Keratinocyte (primary cell): ENCODE data around the gene NTSR2. TPM values are rescaled to one million over a fixed set of nuclear protein-coding genes. Genes with fewer than 3 reads are reported as not detected.

Experiments
- DNase-seq: peaks from one replicate; pipeline ENCODE4 v3.0.0-alpha.2; 2011; ENCODE audit warnings: low read depth, missing footprints, low spot score
- FAIRE-seq: peaks from 2 replicates; lab custom pipeline; 2011; peaks lifted over from hg19 to GRCh38; lab: Jason Lieb, UNC
- H2AFZ ChIP-seq: 2 replicates; pipeline ENCODE4 v1.6.0; 2012; ENCODE audit warnings: low read length, control low read depth, inconsistent platforms; ENCODE audit not compliant: control insufficient read depth
- H3K27ac ChIP-seq: 2 replicates; pipeline ENCODE4 v1.5.1; 2011; ENCODE audit warnings: low read length; ENCODE audit not compliant: control insufficient read depth, insufficient read depth
- H3K27me3 ChIP-seq: 3 replicates; pipeline ENCODE4 v1.6.0; 2011; ENCODE audit warnings: low read length; ENCODE audit not compliant: control insufficient read depth, insufficient read depth; ENCODE audit errors: extremely low read depth
- H3K36me3 ChIP-seq, 2 experiments: 2 replicates in 1 of 2; 3 replicates in 1 of 2; pipeline ENCODE4 v1.5.1; 2011; ENCODE audit warnings: low read length in 2 of 2, mild to moderate bottlenecking in 1 of 2; ENCODE audit not compliant: control insufficient read depth in 2 of 2, insufficient read depth in 2 of 2; ENCODE audit errors: extremely low read depth in 1 of 2
- H3K4me1 ChIP-seq: 3 replicates; pipeline ENCODE4 v1.5.1; 2011; ENCODE audit warnings: low read length; ENCODE audit not compliant: control insufficient read depth, insufficient read depth; ENCODE audit errors: extremely low read depth
- H3K4me2 ChIP-seq: 3 replicates; pipeline ENCODE4 v1.6.0; 2011; ENCODE audit warnings: low read depth, low read length; ENCODE audit not compliant: control insufficient read depth, insufficient read depth; ENCODE audit errors: extremely low read depth
- H3K4me3 ChIP-seq, 3 experiments: fragments of 200-600 bp in 1 of 3; sonication (generic) in 1 of 3; 2 replicates in 2 of 3; 3 replicates in 1 of 3; pipeline ENCODE4 v1.5.1; 2011 to 2016; ENCODE audit warnings: low read length in 3 of 3, mild to moderate bottlenecking in 3 of 3, control low read depth in 2 of 3, inconsistent platforms in 1 of 3, low read depth in 1 of 3, mixed read lengths in 1 of 3, mixed run types in 1 of 3, moderate library complexity in 1 of 3; ENCODE audit not compliant: control insufficient read depth in 2 of 3, insufficient read depth in 2 of 3; ENCODE audit errors: extremely low read depth in 1 of 3
- H3K79me2 ChIP-seq: 2 replicates; pipeline ENCODE4 v1.6.0; 2012; ENCODE audit warnings: low read length; ENCODE audit not compliant: control insufficient read depth, insufficient read depth
- H3K9ac ChIP-seq: 3 replicates; pipeline ENCODE4 v1.6.0; 2011; ENCODE audit warnings: low read length; ENCODE audit not compliant: control insufficient read depth, insufficient read depth; ENCODE audit errors: extremely low read depth
- H3K9me1 ChIP-seq: 3 replicates; pipeline ENCODE4 v1.6.0; 2011; ENCODE audit warnings: low read length; ENCODE audit not compliant: control insufficient read depth, insufficient read depth; ENCODE audit errors: extremely low read depth
- H3K9me3 ChIP-seq: 2 replicates; pipeline ENCODE4 v1.5.1; 2012; ENCODE audit warnings: low read depth, low read length; ENCODE audit not compliant: control insufficient read depth
- H4K20me1 ChIP-seq: 3 replicates; pipeline ENCODE4 v1.6.0; 2011; ENCODE audit warnings: low read length; ENCODE audit not compliant: control insufficient read depth, insufficient read depth; ENCODE audit errors: extremely low read depth
- EZH2 ChIP-seq: IDR thresholded peaks from one replicate; pipeline ENCODE4 v1.6.1; 2012; ENCODE audit warnings: inconsistent platforms, mild to moderate bottlenecking, low read length, moderate library complexity
- dilution Hi-C: fragments of 300-500 bp; cut with MboI; formaldehyde crosslinking; loops from one replicate; pipeline ENCODE4 v1.7.0; 2020; ENCODE audit warnings: low sequenced_read_pairs; ENCODE audit not compliant: extremely low pct_ligation_motif_present
- polyA plus RNA-seq, 5 experiments: library from polyadenylated mRNA; depleted of rRNA in 3 of 5; stranded (reverse) in 3 of 5; stranded (forward) in 1 of 5; unstranded in 1 of 5; fragments of >200 nt; gene quantifications; 1 replicate in 1 of 5; 2 replicates in 3 of 5; 3 replicates in 1 of 5; pipeline versions ENCODE4 v1.2.1 to v1.2.3, GENCODE V29; 2011 to 2012; ENCODE audit warnings: missing spikeins in 2 of 5, low read depth in 1 of 5, low replicate concordance in 1 of 5
- TF ChIP-seq, protein P1 (sequence below), 3 experiments: IDR thresholded peaks in 1 of 3; conservative IDR thresholded peaks in 1 of 3; optimal IDR thresholded peaks in 1 of 3; 2 replicates in 2 of 3; 3 replicates in 1 of 3; pipeline versions ENCODE3 to v1.5.1; 2011; ENCODE audit warnings: low read length in 3 of 3, mild to moderate bottlenecking in 3 of 3, moderate library complexity in 2 of 3, control low read depth in 1 of 3, inconsistent platforms in 1 of 3; ENCODE audit not compliant: insufficient read depth in 2 of 3; ENCODE audit errors: extremely low read depth in 1 of 3

NTSR2 gene
- polyA plus RNA-seq, 1 donor (not counting 4 experiments of a cell fraction or from before 2014, with no cell fraction given), result not detected

DNA sequence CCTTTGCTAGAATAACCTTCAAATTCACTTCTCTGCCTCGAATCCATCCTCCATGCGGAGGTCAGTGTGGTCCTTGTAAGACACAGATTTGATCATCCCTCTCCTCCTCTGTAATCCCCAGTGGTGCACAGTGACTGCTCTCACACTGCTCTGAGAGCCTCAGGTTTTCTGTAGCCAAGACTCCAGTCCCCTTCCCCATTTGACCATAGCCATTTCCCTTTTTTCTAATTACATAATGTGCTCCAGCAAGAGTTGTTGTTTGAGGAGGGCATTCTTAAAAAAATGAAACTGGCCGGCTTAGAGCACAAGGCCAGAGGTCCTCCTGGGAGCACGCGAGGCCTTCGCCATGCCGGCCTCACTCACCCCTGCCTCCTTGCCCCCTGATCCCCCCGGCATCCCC is 41.8 kb upstream of the NTSR2 start:
- DNase-seq (no peak), FAIRE-seq (no peak)
- dilution Hi-C loops, result no loop called here
- H3K4me1 ChIP-seq, result peaks cover 25% of the 10 kb centered on the region
- H3K9me1 ChIP-seq, result no peaks in the 10 kb centered on the region
- peaks cover 6% of the 10 kb centered on the region for H3K27me3 ChIP-seq
- no peak overlapping the region for H3K4me2 ChIP-seq
- H3K4me3 ChIP-seq, result no peak overlapping the region
- no peaks in the 10 kb centered on the region for H4K20me1 ChIP-seq
- H3K79me2 ChIP-seq, result no peaks in the 10 kb centered on the region
- no peak overlapping the region for H3K9ac ChIP-seq
- no peak overlapping the region for H2AFZ ChIP-seq
- no peaks in the 10 kb centered on the region for H3K9me3 ChIP-seq
- no peak overlapping the region for H3K27ac ChIP-seq
- no peaks in the 10 kb centered on the region for H3K36me3 ChIP-seq
- TF ChIP-seq, protein P1, sequence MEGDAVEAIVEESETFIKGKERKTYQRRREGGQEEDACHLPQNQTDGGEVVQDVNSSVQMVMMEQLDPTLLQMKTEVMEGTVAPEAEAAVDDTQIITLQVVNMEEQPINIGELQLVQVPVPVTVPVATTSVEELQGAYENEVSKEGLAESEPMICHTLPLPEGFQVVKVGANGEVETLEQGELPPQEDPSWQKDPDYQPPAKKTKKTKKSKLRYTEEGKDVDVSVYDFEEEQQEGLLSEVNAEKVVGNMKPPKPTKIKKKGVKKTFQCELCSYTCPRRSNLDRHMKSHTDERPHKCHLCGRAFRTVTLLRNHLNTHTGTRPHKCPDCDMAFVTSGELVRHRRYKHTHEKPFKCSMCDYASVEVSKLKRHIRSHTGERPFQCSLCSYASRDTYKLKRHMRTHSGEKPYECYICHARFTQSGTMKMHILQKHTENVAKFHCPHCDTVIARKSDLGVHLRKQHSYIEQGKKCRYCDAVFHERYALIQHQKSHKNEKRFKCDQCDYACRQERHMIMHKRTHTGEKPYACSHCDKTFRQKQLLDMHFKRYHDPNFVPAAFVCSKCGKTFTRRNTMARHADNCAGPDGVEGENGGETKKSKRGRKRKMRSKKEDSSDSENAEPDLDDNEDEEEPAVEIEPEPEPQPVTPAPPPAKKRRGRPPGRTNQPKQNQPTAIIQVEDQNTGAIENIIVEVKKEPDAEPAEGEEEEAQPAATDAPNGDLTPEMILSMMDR (optimal IDR thresholded peaks at IDR 0.05 in 1 of 3, IDR thresholded peaks at IDR 0.05 in 1 of 3, conservative IDR thresholded peaks at IDR 0.05 in 1 of 3; ENCODE audit: extremely low read depth in 1 of 3, insufficient read depth in 2 of 3, low read length in 3 of 3), result no peak
- TF ChIP-seq EZH2, result no peak

- H3K4me2 ChIP-seq, result no peak overlapping the region
- H3K79me2 ChIP-seq, result no peaks in the 10 kb centered on the region
- dilution Hi-C loops, result no loop called here
- FAIRE-seq, result no peak
- no peaks in the 10 kb centered on the region for H3K9me1 ChIP-seq
- peaks cover 2% of the 10 kb centered on the region for H3K27me3 ChIP-seq
- peaks cover 25% of the 10 kb centered on the region for H3K4me1 ChIP-seq
- TF ChIP-seq, protein P1 (optimal IDR thresholded peaks at IDR 0.05 in 1 of 3, IDR thresholded peaks at IDR 0.05 in 1 of 3, conservative IDR thresholded peaks at IDR 0.05 in 1 of 3; ENCODE audit: extremely low read depth in 1 of 3, insufficient read depth in 2 of 3, low read length in 3 of 3), result no peak
- no peak for TF ChIP-seq EZH2
- H3K4me3 ChIP-seq, result no peak overlapping the region
- H3K9ac ChIP-seq, result no peak overlapping the region
- no peaks in the 10 kb centered on the region for H3K9me3 ChIP-seq
- DNase-seq, result no peak
- no peaks in the 10 kb centered on the region for H4K20me1 ChIP-seq
- H3K27ac ChIP-seq, result no peak overlapping the region
- H3K36me3 ChIP-seq, result no peaks in the 10 kb centered on the region
- no peak overlapping the region for H2AFZ ChIP-seq
Measured at GRCh38 chr2:11711354-11711716, 41.3 kb upstream of the NTSR2 start.
